GM19035 (cell line): ENCODE data around the gene MAP2K5.

ENCODE experiments used
- ATAC-seq: cut with Tn5 transposase; IDR thresholded peaks from one replicate; pipeline ENCODE4 v1.9.1; 2021; ENCODE audit not compliant: unreplicated experiment

MAP2K5 gene

GRCh38 chr15:67832897-67833709, 290.6 kb downstream of the MAP2K5 start:
- no peak for ATAC-seq

- no peak for ATAC-seq
Observed at GRCh38 chr15:67833710-67834511, 291.4 kb downstream of the MAP2K5 start.

- no peak for ATAC-seq
Observed at GRCh38 chr15:67834581-67835296, 292.2 kb downstream of the MAP2K5 start.

- ATAC-seq, result no peak
Observed at GRCh38 chr15:67835297-67836133, 293.0 kb downstream of the MAP2K5 start.

- ATAC-seq, result no peak
Observed at GRCh38 chr15:67836134-67836455, 293.6 kb downstream of the MAP2K5 start.

GRCh38 chr15:67836477-67836876, 294.0 kb downstream of the MAP2K5 start:
- no peak for ATAC-seq

- no peak for ATAC-seq
Observed at GRCh38 chr15:67836955-67837354, 294.5 kb downstream of the MAP2K5 start.

- no peak for ATAC-seq
Observed at GRCh38 chr15:67838789-67839332, 296.4 kb downstream of the MAP2K5 start.

- ATAC-seq, result peak; percentile 14
Observed at GRCh38 chr15:67839499-67839928, 297.0 kb downstream of the MAP2K5 start.

GRCh38 chr15:67839929-67840748, 297.6 kb downstream of the MAP2K5 start, which contains the start of gene RNU6-1:
TSS of gene RNU6-1 (minus strand) at chr15:67840045.
- peak; percentile 90 for ATAC-seq

GRCh38 chr15:67840749-67841512, 298.4 kb downstream of the MAP2K5 start:
- ATAC-seq, result no peak

GRCh38 chr15:67841513-67841762, 298.9 kb downstream of the MAP2K5 start:
- no peak for ATAC-seq

GRCh38 chr15:67843092-67843501, 300.6 kb downstream of the MAP2K5 start:
- no peak for ATAC-seq

- ATAC-seq, result no peak
Observed at GRCh38 chr15:67843571-67844387, 301.3 kb downstream of the MAP2K5 start.

- ATAC-seq, result no peak
Observed at GRCh38 chr15:67845974-67846373, 303.5 kb downstream of the MAP2K5 start.

- no peak for ATAC-seq
Observed at GRCh38 chr15:67849538-67849937, 307.0 kb downstream of the MAP2K5 start.

GRCh38 chr15:67850336-67850735, 307.8 kb downstream of the MAP2K5 start:
- ATAC-seq, result no peak

GRCh38 chr15:67850994-67851571, 308.6 kb downstream of the MAP2K5 start:
- ATAC-seq, result no peak
